Measurements from ENCODE around the gene CNTNAP2. TPM values are rescaled to one million over a fixed set of nuclear protein-coding genes. Genes with fewer than 3 reads are reported as not detected.

The CNTNAP2 gene
- 1.9 TPM for total RNA-seq

DNA sequence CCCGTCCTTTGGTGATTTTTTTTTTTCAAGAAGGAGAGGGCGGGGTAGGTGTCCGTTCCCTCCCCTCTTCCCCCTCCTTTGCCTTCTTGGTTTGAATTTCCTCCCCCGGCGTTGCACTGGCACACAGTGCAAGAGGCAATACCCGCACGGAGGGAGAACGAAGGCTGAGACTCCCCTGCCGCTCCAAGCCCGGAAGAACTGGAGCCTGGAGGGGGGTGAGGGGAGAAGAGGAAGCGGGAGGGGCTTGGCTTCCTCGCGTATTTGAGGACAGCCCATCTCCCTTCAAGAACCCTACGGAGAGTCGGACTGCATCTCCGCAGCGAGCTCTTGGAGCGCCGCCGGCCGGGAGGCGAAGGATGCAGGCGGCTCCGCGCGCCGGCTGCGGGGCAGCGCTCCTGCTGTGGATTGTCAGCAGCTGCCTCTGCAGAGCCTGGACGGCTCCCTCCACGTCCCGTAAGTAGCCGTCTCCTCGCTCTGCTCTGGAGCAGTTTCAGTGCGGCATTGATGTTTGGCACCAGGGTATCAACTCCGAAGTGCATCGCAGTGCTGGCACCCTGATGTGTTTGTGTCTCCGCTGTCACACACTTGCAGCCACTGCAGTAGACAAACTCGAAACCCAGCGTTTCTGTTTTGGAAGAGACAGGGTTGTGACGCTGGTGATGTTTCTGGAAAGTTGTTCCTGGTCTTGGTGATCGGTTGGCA is at the start of gene CNTNAP2:
Gene CNTNAP2 (plus strand): TSS at position 281 of the 702 bp plus-strand sequence. CDS start 76 bp downstream, at position 357.
- DNase-seq: peak; percentile 72

- peak; percentile 45 for DNase-seq
Measured at GRCh38 chr7:146067880-146068279, 48.7 kb upstream of the CNTNAP2 start.

GRCh38 chr7:146074195-146074765 is 42.3 kb upstream of the CNTNAP2 start:
- peak; percentile 7 for DNase-seq

DNA sequence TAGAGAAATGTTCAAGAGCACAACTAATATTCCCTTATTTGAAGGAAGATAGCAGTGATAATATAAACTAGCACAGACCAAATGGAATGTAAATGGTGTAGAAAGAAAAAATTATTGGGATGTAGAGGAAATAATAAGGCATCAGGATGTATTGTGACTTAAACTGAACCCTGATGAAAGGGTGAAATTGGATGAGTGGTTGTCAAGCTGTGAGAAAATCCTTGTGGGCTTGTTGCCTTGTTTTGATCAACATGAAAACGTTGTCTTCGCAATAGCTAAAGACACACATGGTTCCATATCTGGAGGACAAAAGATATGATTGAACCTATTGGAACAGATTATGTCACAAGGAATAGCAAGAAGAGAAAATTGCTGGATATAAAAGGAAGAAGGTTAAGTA is 40.3 kb upstream of the CNTNAP2 start:
- DNase-seq: no peak

GRCh38 chr7:146084086-146084485 is 32.5 kb upstream of the CNTNAP2 start:
- no peak for DNase-seq

DNA sequence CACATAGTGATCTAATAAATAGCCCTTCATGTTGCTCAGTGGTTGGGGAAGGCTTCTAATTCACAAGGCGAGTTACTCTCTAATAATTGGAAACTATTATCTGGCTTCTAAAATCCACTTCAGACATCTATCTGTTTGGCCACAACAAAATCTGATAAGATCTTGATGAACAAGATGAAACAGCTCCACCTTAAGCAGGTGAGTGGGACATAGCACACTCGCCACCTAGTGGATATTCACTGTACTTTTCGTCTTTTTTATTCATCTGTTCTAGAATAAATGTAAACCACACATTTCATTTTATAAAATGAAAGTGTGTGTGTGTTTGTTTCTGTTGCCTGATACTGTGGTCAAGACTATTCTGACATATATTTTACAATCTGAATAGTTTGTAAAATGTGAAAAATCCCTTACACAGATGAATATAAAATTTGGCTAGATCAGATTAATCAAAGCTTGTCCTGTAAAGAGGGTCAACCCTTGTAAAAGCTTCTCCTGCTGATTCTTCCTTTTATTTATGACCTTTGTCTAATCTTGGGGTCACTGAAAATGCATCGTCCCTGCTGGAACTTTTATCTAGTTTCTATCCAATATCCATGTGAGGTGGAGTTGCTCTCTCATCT is 26.5 kb upstream of the CNTNAP2 start:
- DNase-seq: peak; percentile 57

- no peak for DNase-seq
Measured at GRCh38 chr7:146094356-146094755, 22.2 kb upstream of the CNTNAP2 start.

GRCh38 chr7:146096994-146097393 is 19.6 kb upstream of the CNTNAP2 start:
- no peak for DNase-seq

DNA sequence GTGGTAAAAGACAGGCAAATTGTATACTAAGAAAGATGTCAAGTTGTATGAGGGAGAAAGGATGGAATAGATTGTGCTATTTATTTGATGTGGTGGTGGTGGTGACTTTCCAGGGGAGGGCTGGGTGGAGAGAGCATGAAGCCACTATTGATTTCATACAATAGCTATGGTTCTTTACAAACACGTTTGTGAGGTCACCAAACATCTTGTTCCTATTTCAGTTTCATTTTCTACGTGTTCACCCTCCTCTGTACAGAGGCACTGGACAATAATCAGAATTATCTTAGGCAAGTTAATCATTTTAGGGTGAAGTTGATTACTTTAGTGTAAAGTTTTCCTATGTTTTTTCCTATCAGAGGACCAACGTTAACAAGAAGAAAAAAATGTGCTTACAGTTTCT is 10.3 kb upstream of the CNTNAP2 start:
- no peak for DNase-seq

- DNase-seq: no peak
Measured at GRCh38 chr7:146112755-146113154, 3.8 kb upstream of the CNTNAP2 start.

DNA sequence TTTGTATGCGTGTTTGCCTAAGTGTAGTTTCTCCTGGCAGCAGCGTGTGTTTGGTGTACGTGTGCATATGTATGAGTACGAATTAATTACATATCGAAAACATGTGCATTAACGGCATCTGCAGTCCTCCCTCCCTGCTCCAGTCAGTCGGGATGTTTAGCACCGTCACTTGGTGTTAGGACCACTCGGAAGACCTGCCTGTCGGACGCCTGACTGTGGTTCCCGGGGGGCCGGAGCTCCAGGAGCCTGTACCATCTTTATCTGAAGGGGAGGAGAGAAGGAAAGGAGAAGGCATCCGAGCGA is 1.1 kb upstream of the CNTNAP2 start:
- DNase-seq: no peak

GRCh38 chr7:146115851-146116520 is 615 bp upstream of the CNTNAP2 start:
- peak; percentile 95 for DNase-seq

DNA sequence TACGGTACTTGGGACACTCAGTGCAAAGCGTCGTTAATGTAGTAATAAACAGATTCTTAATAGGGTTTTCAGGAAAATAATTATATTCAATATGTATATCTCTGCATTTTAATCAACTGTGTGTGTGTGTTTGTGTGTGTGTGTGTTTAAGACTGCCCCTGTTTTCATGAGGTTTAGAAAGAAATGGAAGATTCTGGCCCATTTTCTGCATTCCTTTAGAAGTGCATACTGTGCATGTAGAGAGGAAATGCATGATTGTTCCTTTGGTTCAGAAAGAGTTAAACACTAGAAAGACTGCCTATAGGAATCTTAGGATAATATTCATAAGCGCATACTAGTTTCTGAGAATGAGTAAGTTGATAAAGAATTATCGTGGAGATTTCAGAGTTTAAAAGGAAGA is 975 bp downstream of the CNTNAP2 start:
- no peak for DNase-seq

GRCh38 chr7:146119002-146119401 is 2.4 kb downstream of the CNTNAP2 start:
- DNase-seq: no peak

DNA sequence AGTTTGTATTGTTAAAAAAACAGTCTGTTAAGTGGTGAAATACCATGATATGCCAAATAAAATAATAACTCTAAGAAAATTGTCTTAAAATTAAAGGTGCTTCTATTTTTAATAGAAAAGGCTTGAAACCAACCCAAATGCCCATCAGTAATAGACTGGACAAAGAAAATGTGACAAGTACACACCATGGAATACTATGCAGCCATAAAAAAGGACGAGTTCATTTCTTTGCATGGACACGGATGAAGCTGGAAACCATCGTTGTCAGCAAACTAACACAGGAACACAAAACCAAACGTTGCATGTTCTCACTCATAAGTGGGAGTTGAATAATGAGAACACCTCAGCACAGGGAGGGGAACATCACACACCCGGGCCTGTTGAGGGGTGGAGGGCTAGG is 7.1 kb downstream of the CNTNAP2 start:
- DNase-seq: no peak

GRCh38 chr7:146126767-146127509 is 10.3 kb downstream of the CNTNAP2 start:
- DNase-seq: no peak

GRCh38 chr7:146129296-146129695 is 12.7 kb downstream of the CNTNAP2 start:
- DNase-seq: no peak

DNA sequence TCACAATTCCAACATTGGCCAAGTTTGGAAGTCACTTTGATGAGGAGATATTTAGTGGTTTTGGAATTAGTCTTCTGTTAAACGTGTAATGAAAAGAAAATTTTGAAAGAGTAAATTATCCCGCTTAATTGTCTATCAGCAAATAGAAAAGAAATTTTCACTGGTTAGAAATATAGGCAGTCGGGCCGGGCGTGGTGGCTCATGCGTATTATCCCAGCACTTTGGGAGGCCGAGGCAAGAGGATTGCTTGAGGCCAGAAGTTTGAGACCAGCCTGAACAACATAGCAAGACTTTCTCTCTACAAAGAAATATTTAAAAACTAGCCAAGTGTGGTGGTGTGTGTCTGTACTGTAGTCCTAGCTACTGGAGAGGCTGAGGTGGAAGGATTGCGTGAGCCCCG is 13.4 kb downstream of the CNTNAP2 start:
- DNase-seq: no peak

GRCh38 chr7:146131701-146132100 is 15.1 kb downstream of the CNTNAP2 start:
- DNase-seq: no peak

- DNase-seq: no peak
Measured at GRCh38 chr7:146136357-146136875, 19.8 kb downstream of the CNTNAP2 start.

- no peak for DNase-seq
Measured at GRCh38 chr7:146138926-146139325, 22.3 kb downstream of the CNTNAP2 start.

DNA sequence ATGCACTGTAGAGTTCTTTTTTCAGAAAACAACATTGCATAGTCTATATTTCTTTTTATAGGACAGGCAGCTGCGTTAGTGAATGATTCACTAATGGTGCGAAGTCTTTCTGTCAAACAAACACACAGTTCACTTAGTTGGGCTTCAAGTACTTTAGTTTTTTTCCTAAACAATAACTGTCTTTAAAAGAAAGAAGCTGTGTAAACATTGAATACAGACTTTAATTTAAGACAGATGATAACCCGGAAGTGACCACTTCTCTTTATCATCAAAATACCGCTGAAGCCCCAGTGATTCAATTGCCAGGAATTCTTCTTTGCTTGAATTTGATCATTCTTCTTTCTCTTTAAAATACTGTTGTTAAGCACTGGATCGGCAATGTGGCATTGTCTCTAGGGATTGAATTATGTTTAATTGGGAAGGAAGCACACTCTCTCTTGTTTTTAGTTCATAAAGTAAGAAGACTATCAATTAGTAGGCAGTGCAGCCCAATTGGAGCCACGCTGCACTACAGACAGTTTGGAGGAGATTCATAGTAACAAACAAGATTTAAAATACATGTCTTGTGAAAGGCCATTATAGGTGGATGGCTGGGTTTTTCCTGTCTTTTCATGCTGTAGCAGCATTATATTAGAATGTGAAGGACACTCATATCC is 30.4 kb downstream of the CNTNAP2 start:
- DNase-seq: peak; percentile 29

All from tongue (tissue), 2 donors.